ENCODE data around the gene FHL5. TPM values are rescaled to one million over a fixed set of nuclear protein-coding genes. Genes with fewer than 3 reads are reported as not detected.

FHL5 gene
- polyA plus RNA-seq, 2 of the 4 experiments (the other 2 are of a cell fraction), result not detected

GRCh38 chr6:96521644-96522464 is 41.1 kb upstream of the FHL5 start, which contains the start of gene UFL1 (continued):
- TF ChIP-seq CTCF (IDR thresholded peaks at IDR 0.05) (no peak), NFE2L2 (conservative IDR thresholded peaks at IDR 0.05; ENCODE audit: low read length) (no peak), PHF8 (IDR thresholded peaks at IDR 0.05; ENCODE audit: borderline replicate concordance, low read depth) (peak; percentile 93), EHF (CRISPR knock-in tag; IDR thresholded peaks at IDR 0.05) (no peak), RNF2 (IDR thresholded peaks at IDR 0.05; ENCODE audit: borderline replicate concordance, low read depth) (no peak), RARB (CRISPR knock-in tag; IDR thresholded peaks at IDR 0.05) (no peak), FOSL2 (IDR thresholded peaks at IDR 0.05) (no peak), FOSL2 (CRISPR knock-in tag; IDR thresholded peaks at IDR 0.05) (0 out of 2 replicates have a peak, but pooled peaks have one; percentile 7), PBX3 (IDR thresholded peaks at IDR 0.05) (peak; percentile 28; the same call in 1 of the 2 replicates), RCOR1 (IDR thresholded peaks at IDR 0.05; ENCODE audit: low read depth, low read length) (no peak), CHD2 (IDR thresholded peaks at IDR 0.05; ENCODE audit: low read length, partially characterized antibody) (no peak), NR3C1 (IDR thresholded peaks at IDR 0.05) (no peak), JUN (IDR thresholded peaks at IDR 0.05) (peak; percentile 37 to 83; a peak in 4 of 5 replicates), MAX (IDR thresholded peaks at IDR 0.05) (peak; percentile 66), BCL3 (IDR thresholded peaks at IDR 0.05) (0 out of 3 replicates have a peak, but pooled peaks have one; percentile 66), TP53 (CRISPR knock-in tag; IDR thresholded peaks at IDR 0.05) (no peak)

- ChIA-PET POLR2A (no interaction called here), CTCF (no interaction called here)
- FAIRE-seq (no peak), ATAC-seq (peak; percentile 31 to 32; a peak in 4 of 6 replicates), DNase-seq (ENCODE audit: low read depth in 1 of 2, low spot score in 1 of 2) (peak in 1 of 2 experiments; percentile 9)
- peak overlapping the region; percentile 96 for H3K27ac ChIP-seq
- H3K4me1 ChIP-seq, result peaks cover 21% of the 10 kb centered on the region
- peak overlapping the region; percentile 70 for H3K4me3 ChIP-seq
- H3K4me2 ChIP-seq, result peak overlapping the region; percentile 80
- 1% methylated on average over 5 of the region's 5 CpGs for WGBS (ENCODE audit: missing lambda C conversion rate)
- no peaks in the 10 kb centered on the region for H3K9me3 ChIP-seq
- no peak for TF ChIP-seq MAX (IDR thresholded peaks at IDR 0.05)
- no peak for TF ChIP-seq EHF (CRISPR knock-in tag; IDR thresholded peaks at IDR 0.05)
- no peak for TF ChIP-seq RFX5 (IDR thresholded peaks at IDR 0.05)
- TF ChIP-seq SMC3 (IDR thresholded peaks at IDR 0.05), result no peak
- no peak for TF ChIP-seq EHMT2 (IDR thresholded peaks at IDR 0.05; ENCODE audit: low read depth)
- TF ChIP-seq GATA3 (IDR thresholded peaks at IDR 0.05; ENCODE audit: borderline replicate concordance), result no peak
- no peak for TF ChIP-seq POLR2AphosphoS2 (conservative IDR thresholded peaks at IDR 0.05; ENCODE audit: low read length)
- TF ChIP-seq ESRRA (IDR thresholded peaks at IDR 0.05; ENCODE audit: borderline replicate concordance, low read length), result no peak
- no peak for TF ChIP-seq TFCP2L1 (CRISPR knock-in tag; IDR thresholded peaks at IDR 0.05)
These were observed 40.4 kb upstream of the FHL5 start for GRCh38 chr6:96522465-96523009.

Data from A549 (cell line).